ENCODE measurements around the gene CPB2. TPM values are rescaled to one million over a fixed set of nuclear protein-coding genes. Genes with fewer than 3 reads are reported as not detected.
A peak's percentile ranks its signal among the peaks of the same experiment; 100 is the strongest.

Gene CPB2
- total and polyA plus RNA-seq, 2 of the 8 experiments (the other 6 are each of a cell fraction or from before 2014, with no cell fraction given), result not detected

DNA sequence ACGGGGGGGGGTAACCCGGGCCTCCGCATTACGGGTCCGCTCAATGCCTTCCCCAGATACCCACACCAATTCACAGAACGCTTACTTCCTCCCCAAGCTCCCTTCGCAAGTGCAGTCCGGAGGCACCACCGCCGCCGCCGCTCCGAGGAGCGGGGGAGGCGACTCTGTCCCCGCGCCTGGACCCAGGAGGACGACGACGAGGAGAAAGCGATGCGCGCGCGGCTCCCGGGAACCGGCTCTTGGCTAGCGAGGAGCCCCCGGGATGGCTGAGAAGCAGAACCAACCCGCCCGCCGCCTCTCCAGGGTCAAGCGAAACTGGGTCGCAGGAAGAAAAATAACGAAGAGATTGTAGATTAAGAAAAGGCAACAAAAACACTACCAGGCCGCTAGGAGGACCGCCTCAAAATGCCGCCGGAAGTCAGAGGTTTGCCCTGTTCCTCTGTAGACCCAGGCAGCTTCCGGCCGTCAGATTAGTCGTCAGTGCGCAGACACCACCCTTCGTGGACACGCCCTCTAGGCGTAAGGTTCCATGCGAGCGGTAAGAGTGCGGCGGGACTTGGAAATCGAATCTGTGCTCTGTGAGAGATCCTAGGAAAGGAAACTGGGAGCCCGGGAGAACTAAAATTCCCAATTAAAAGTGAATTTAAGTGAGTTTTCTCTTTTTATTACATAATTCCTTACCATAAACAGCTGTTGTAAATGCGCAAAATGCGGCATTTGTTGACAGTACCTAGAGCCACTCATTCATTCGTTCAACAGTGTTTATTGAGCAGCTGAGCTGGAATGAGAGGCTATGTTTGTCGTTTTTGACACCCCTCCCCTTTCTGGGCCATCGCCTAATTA lies 52.3 kb downstream of the CPB2 start, which contains the start of gene ZC3H13 (continued):
- TF ChIP-seq RNF2 (IDR thresholded peaks at IDR 0.05; ENCODE audit: borderline replicate concordance, low read depth, low read length, missing control alignments, poor library complexity, severe bottlenecking), result no peak
- TF ChIP-seq MAFK (IDR thresholded peaks at IDR 0.05; ENCODE audit: low read depth, low read length), result no peak
- TF ChIP-seq RBBP5 (IDR thresholded peaks at IDR 0.05; ENCODE audit: borderline replicate concordance, low read depth, low read length), result peak; percentile 94
- TF ChIP-seq JUN (IDR thresholded peaks at IDR 0.05; ENCODE audit: low read depth, low read length), result no peak
- no peak for TF ChIP-seq SP2 (IDR thresholded peaks at IDR 0.05; ENCODE audit: low read length)
- peak; percentile 92 for TF ChIP-seq PHF8 (conservative IDR thresholded peaks at IDR 0.05; ENCODE audit: low read depth, low read length)
- TF ChIP-seq CREB1 (IDR thresholded peaks at IDR 0.05), result peak; percentile 97
- TF ChIP-seq TCF12 (IDR thresholded peaks at IDR 0.05; ENCODE audit: low read depth, low read length), result no peak
- TF ChIP-seq SP1 (IDR thresholded peaks at IDR 0.05; ENCODE audit: low read depth, low read length), result no peak
- TF ChIP-seq BACH1 (IDR thresholded peaks at IDR 0.05; ENCODE audit: low read length), result no peak
- no peak for TF ChIP-seq HDAC6 (IDR thresholded peaks at IDR 0.05; ENCODE audit: low read depth, low read length)
- peak; percentile 93 for TF ChIP-seq GABPA (IDR thresholded peaks at IDR 0.05; ENCODE audit: borderline replicate concordance, insufficient read depth, low read length)
- TF ChIP-seq GTF2F1 (IDR thresholded peaks at IDR 0.05; ENCODE audit: borderline replicate concordance, low read depth, low read length), result no peak
- no peak for TF ChIP-seq HDAC2 (IDR thresholded peaks at IDR 0.05; ENCODE audit: borderline replicate concordance in 1 of 2, low read depth in 2 of 2, low read length in 2 of 2)
- TF ChIP-seq ZNF274 (IDR thresholded peaks at IDR 0.05; ENCODE audit: borderline replicate concordance, extremely low read depth, low read length), result no peak
- no peak for TF ChIP-seq RFX5 (IDR thresholded peaks at IDR 0.05; ENCODE audit: borderline replicate concordance, low read depth, low read length)
- TF ChIP-seq TAF1 (IDR thresholded peaks at IDR 0.05; ENCODE audit: low read depth, low read length), result peak; percentile 93
- TF ChIP-seq BRCA1 (IDR thresholded peaks at IDR 0.05; ENCODE audit: low read depth, low read length), result no peak
- peak; percentile 73; the same call in 1 of the 2 replicates for TF ChIP-seq SP4 (IDR thresholded peaks at IDR 0.05; ENCODE audit: low read length)
- no peak for TF ChIP-seq SAP30 (IDR thresholded peaks at IDR 0.05; ENCODE audit: insufficient read depth, insufficient replicate concordance, low read length)
- peak; percentile 68 for TF ChIP-seq CHD2 (IDR thresholded peaks at IDR 0.05; ENCODE audit: low read length)
- TF ChIP-seq TAF7 (optimal IDR thresholded peaks at IDR 0.05; ENCODE audit: borderline replicate concordance, low read depth, low read length), result peak; percentile 51
- TF ChIP-seq CHD1 (IDR thresholded peaks at IDR 0.05; ENCODE audit: low read depth, low read length), result no peak
- TF ChIP-seq EGR1 (IDR thresholded peaks at IDR 0.05; ENCODE audit: borderline replicate concordance, low read depth, low read length), result no peak

Data from H1 (cell line).